HG02798 (cell line): Measurements from ENCODE around the gene SORBS1.

ENCODE experiments used
- ATAC-seq: cut with Tn5 transposase; IDR thresholded peaks from one replicate; pipeline ENCODE4 v1.9.1; 2021; ENCODE audit warnings: mild to moderate bottlenecking; ENCODE audit not compliant: unreplicated experiment, poor library complexity

The SORBS1 gene

GRCh38 chr10:95309958-95310357 lies 251.2 kb downstream of the SORBS1 start:
- ATAC-seq = no peak

GRCh38 chr10:95308389-95309302 lies 252.5 kb downstream of the SORBS1 start:
- ATAC-seq = no peak

- no peak for ATAC-seq
Measured at GRCh38 chr10:95306851-95307250, 254.3 kb downstream of the SORBS1 start.

DNA sequence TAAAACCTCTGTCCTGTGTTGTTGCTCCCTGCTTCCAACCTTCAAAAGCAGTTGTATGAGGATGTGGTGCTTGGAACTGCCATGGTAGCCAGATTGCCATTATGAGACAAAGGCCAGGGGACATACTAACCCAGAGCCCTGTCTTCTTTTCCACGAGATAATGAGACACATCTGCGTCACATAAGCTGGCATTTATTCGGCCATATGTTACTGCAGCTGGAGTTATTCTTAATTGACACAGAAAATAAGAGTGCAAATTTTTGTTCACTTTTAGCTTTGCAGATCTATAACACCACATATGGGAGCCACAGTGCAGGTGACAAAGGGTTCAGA lies 254.9 kb downstream of the SORBS1 start:
- no peak for ATAC-seq

- no peak for ATAC-seq
Measured at GRCh38 chr10:95305606-95306317, 255.4 kb downstream of the SORBS1 start.

- no peak for ATAC-seq
Measured at GRCh38 chr10:95304976-95305375, 256.2 kb downstream of the SORBS1 start.

DNA sequence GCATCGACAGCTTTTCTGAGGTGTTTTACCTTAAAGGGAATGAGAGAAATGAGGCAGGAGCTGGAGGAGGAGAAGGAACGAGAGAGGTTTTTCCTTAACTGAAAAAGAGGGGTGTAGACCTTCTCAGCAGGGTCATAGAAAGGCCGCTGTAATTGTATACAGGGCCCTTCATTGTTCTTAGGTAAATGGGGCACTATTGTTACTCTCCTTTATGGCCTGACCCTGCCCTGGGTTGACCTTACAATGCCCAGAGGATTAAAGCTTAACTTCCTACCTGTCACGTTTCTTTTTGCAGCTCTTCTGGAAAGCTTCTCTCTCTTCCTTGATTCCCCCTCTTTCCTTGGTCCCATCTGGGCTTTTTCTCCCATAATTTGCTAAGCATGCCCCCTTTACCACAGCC lies 256.7 kb downstream of the SORBS1 start:
- ATAC-seq = no peak

DNA sequence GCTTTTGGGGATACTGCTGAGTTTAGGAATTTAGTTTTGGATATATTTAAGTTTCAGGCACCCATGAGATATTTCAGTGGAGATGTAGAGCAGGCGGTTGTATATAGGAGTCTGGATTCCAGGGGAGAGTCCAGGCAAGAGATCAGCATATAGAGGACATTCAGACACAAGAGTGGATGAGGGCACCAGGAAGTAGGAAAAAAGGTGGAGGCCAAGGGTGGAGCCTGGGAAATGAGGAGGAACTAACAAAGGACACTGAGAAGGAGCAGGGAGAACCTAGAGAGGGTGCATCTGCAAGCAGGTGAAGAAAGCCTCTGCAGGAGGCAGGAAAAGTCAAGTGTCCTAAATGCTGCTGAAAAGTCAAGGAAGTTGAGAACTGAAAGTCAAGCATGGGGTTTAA lies 257.2 kb downstream of the SORBS1 start:
- ATAC-seq = no peak

GRCh38 chr10:95303535-95303934 lies 257.6 kb downstream of the SORBS1 start:
- no peak for ATAC-seq

DNA sequence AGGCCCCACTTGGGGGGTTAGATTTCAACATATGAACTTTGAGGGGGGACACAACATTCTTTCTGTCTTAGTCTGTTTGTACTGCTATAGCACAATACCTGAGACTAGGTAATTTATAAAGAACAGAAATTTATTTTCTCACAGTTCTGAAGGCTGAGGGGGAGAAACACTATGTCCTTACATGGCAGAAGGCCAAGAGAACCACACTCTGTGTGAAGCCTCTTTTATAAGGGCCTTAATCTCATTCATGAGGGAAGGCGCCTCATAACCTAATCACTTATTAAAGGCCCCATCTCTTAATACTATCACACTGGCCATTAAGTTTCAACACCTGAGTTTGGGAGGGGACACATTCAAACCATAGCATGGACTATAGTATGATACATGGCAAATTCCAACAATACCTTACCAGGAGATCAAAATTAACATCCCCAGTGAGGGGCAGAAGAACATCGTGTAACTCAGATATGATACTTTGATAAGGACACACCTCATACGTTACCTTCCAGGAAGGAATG lies 261.1 kb downstream of the SORBS1 start:
- no peak for ATAC-seq

DNA sequence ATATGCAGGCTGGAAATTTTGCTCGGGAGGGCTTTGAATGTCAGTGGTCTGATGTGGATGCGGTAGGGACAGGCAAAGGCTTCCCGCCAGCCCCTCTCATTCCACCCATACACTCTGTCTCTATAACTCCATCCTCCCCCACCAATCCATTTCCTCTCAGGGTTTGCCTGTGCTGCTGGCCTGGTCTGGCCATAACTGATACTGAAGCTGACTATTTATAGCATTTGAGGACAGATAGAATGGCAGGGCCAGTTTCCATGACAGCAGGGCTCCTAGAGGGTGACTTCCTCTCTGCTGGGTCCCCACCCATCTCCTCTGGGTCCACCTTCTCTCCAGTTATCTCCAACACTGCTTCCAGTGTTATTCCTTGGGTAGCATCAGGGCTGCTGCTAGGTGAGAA lies 263.8 kb downstream of the SORBS1 start:
- peak; percentile 33 for ATAC-seq

DNA sequence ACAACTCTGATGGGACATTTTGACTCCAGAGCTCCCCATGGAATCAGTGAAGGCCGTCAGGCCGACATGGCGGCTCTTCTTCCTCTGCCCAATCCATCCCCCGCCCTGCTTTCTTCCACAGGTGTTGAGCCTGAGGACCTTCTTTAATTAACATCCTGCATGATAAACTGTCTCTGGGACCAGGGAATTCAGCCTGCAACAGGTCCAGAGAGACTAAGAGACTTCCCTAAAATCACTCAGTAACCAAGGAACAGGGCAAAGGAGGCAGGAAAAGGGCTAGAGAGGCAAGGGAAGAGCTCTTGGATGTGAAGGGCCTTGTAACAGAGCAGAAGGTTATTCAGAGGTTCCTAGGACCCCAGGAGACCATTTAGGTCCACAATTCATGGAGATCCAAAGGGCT lies 264.4 kb downstream of the SORBS1 start:
- no peak for ATAC-seq

- ATAC-seq = peak; percentile 81
Measured at GRCh38 chr10:95295031-95295755, 266.0 kb downstream of the SORBS1 start.

GRCh38 chr10:95293631-95294030 lies 267.5 kb downstream of the SORBS1 start:
- ATAC-seq = no peak

GRCh38 chr10:95291365-95292039 lies 269.7 kb downstream of the SORBS1 start:
- ATAC-seq = no peak

- peak; percentile 51 for ATAC-seq
Measured at GRCh38 chr10:95290461-95291364, 270.5 kb downstream of the SORBS1 start, which contains the start of gene PDLIM1. TSS of gene PDLIM1 (minus strand) at chr10:95291003. CDS start at chr10:95290915, 88 bp downstream.

DNA sequence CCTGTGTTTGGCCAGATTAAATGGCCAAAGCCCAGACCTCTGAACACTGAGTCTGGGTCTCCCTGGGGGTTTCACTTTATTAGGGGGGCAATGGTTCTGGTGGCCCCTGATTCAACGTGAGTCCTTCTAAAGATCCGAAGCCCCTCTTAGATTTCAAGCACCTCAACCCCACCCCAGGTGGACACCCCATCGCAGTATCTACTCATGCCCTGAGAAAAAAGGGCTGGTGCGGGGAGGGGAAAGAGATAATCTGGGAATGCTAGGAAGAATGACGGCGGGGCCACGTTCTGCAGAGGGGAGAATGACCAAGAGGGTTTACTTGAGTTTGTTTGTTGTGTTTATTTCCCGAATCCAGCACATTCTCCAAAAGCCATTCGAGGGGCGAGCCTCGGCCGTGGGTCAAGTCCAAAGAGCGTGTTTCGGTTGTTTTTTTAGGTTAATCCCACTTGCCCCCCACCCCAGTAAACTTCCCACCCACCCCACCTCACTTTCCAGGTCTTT lies 271.2 kb downstream of the SORBS1 start:
- no peak for ATAC-seq

DNA sequence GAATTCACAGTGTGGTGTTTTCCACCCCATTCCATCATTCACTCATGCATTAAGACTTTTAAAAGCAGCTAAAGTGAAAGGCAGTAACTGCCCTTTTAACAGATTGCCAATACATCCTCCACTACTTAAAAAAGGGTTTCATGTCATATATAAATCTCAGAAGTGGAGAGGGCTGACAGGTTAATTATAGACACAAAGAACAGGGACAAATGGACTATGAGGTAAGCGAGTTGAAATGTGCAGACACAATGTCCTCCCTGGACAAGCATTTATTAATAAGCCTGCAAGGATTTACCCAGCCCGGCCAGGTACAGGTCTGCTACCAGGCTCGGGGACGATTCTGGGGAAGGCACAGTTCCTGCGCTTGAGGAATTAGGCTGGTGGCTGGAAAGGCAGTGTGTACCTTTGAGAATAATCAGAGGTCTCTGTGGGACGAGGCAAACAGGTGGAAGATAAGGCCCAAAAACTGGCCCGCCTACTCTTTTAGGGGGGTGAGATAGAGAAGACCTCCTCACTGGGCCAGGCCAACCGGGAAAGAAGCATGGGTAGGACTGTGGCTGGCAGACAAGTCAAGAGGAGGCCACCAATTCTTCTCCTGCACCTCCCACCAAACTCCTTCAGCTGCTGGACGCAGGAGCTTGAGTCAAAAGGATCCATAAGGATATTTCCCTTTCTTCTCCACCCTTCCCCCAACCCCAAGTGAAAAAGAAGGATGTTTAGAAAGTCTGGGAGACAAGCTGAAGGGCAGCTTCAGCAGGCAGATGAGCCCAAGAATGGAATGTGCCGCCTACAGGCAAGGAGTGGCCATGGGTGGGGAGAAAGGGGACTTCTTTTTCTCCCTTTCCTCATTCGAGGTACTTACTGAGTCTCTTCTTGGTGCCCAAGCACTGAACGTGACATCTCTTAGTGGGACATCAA lies 271.9 kb downstream of the SORBS1 start:
- ATAC-seq = no peak
